Left lung (tissue), 10 donors: Measurements from ENCODE around the gene SOX13. TPM values are rescaled to one million over a fixed set of nuclear protein-coding genes. Genes with fewer than 3 reads are reported as not detected.

Source experiments
- ATAC-seq: fragments of 200-7000 bp; cut with Tn5 transposase; one replicate; pipeline ENCODE4 v1.9.1; 2020; ENCODE audit warnings: moderate library complexity
- DNase-seq, 4 donors: peaks; one replicate each; pipeline ENCODE4 v3.0.0-alpha.2; 2013 to 2020
- H3K27ac ChIP-seq, 2 donors: fragments of 200-600 bp; sonication (generic) in 1 of 2; one replicate each; pipeline versions ENCODE4 v1.5.0 to v1.8.0; 2020 to 2021
- H3K27me3 ChIP-seq, 2 donors: fragments of 200-600 bp; sonication (generic) in 1 of 2; one replicate each; pipeline versions ENCODE4 v1.5.0 to v1.8.0; 2020 to 2021
- H3K36me3 ChIP-seq, 2 donors: fragments of 200-600 bp; sonication (generic) in 1 of 2; one replicate each; pipeline versions ENCODE4 v1.5.0 to v1.8.0; 2020 to 2021
- H3K4me1 ChIP-seq, 2 donors: fragments of 200-600 bp; one replicate each; pipeline ENCODE4 v1.8.0; 2021
- H3K4me3 ChIP-seq, 2 donors: fragments of 200-600 bp; sonication (generic) in 1 of 2; one replicate each; pipeline versions ENCODE4 v1.5.0 to v1.8.0; 2020 to 2021; ENCODE audit warnings: mild to moderate bottlenecking in 1 of 2
- H3K9me3 ChIP-seq, 2 donors: fragments of 200-600 bp; sonication (generic) in 1 of 2; one replicate each; pipeline versions ENCODE4 v1.5.0 to v1.8.0; 2020 to 2021
- intact Hi-C, 2 donors: fragments of 100-400 bp; cut with DNase I; formaldehyde crosslinking; loops; one replicate each; pipeline versions ENCODE4 v1.11.2 to v1.14.2; 2022
- polyA plus RNA-seq, 6 donors: library from polyadenylated mRNA; unstranded; fragments of 120-200 nt; gene quantifications; one replicate each; pipeline ENCODE4 v1.2.1, GENCODE V29; 2013; ENCODE audit not compliant: insufficient read length in 6 of 6
- total RNA-seq, 2 donors: library from RNA; stranded (reverse); fragmentation: NEBNext Ultra II Directional; extraction: Animal tissue kit (Norgen Biotek cat#: 25700); gene quantifications; one replicate each; pipeline ENCODE4 v1.2.1, GENCODE V29; 2021
- TF ChIP-seq, protein P1 (sequence below), 2 donors: fragments of 200-600 bp; sonication (generic) in 1 of 2; IDR thresholded peaks; one replicate each; pipeline versions ENCODE4 v1.5.0 to v1.8.0; 2021; ENCODE audit warnings: antibody characterized with exemption in 2 of 2
- donor health status: DM: no; HTN: yes; CAD: no.
- donor health status: DM: no; HTN: no; CAD: no.

SOX13 gene
- total and polyA plus RNA-seq, 8 donors, result 41.7 to 62.8 (median 49.1) TPM

DNA sequence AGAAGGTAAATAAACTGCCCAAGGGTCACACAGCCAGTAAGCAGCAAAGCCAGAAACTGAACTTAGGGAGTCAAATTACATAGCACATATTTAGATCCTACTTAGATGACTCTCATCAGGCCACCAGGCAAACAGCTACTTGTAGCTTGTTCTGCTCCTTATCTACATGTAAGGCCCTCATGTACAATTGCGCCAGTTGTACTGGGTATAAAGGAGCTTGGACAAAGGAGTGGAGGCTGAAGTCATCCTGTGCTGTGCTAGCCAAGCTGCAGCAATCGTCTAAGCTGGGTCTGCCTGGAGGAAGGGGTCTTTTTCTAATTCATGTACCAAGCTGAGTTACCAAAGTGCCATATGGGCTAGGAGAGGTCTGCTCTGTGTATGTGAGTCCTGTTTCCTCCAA lies 66.2 kb downstream of the SOX13 start:
- no peaks in the 10 kb centered on the region for H3K27me3 ChIP-seq
- TF ChIP-seq, protein P1, sequence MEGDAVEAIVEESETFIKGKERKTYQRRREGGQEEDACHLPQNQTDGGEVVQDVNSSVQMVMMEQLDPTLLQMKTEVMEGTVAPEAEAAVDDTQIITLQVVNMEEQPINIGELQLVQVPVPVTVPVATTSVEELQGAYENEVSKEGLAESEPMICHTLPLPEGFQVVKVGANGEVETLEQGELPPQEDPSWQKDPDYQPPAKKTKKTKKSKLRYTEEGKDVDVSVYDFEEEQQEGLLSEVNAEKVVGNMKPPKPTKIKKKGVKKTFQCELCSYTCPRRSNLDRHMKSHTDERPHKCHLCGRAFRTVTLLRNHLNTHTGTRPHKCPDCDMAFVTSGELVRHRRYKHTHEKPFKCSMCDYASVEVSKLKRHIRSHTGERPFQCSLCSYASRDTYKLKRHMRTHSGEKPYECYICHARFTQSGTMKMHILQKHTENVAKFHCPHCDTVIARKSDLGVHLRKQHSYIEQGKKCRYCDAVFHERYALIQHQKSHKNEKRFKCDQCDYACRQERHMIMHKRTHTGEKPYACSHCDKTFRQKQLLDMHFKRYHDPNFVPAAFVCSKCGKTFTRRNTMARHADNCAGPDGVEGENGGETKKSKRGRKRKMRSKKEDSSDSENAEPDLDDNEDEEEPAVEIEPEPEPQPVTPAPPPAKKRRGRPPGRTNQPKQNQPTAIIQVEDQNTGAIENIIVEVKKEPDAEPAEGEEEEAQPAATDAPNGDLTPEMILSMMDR (IDR thresholded peaks at IDR 0.05), result no peak

DNA sequence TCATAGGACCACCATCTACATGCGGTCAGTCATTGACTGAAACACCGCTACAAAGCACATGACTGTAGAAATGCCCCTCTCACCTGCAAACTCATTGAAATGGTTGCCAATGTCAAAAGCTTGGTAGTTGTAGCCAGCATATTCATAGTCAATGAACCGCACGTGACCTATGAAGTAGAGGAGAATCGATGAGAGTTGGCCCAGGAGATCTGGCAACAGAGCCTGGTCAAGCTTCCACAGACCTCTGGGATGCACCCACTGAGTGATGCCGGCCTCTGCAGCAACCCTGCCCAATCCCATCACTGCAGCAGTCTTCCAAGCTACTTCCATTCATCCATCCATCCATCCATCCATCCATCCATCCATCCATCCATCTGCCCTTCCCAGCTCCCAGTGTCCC lies 67.0 kb downstream of the SOX13 start:
- ATAC-seq (no peak), DNase-seq (no peak)
- TF ChIP-seq, protein P1 (IDR thresholded peaks at IDR 0.05), result no peak
- Histone ChIP-seq H3K36me3 (no peaks in the 10 kb centered on the region), H3K4me1 (no peaks in the 10 kb centered on the region), H3K9me3 (no peaks in the 10 kb centered on the region), H3K4me3 (no peak overlapping the region), H3K27me3 (no peaks in the 10 kb centered on the region), H3K27ac (no peak overlapping the region)
- intact Hi-C loops, result no loop called here

More for the DNA sequence above, 66.2 kb downstream of the SOX13 start:
- H3K36me3 ChIP-seq, result no peaks in the 10 kb centered on the region
- peak; percentile 66 for ATAC-seq
- no peaks in the 10 kb centered on the region for H3K4me1 ChIP-seq
- H3K9me3 ChIP-seq, result no peaks in the 10 kb centered on the region
- H3K27ac ChIP-seq, result no peak overlapping the region
- intact Hi-C loops, result no loop called here
- no peak for DNase-seq
- H3K4me3 ChIP-seq, result no peak overlapping the region

DNA sequence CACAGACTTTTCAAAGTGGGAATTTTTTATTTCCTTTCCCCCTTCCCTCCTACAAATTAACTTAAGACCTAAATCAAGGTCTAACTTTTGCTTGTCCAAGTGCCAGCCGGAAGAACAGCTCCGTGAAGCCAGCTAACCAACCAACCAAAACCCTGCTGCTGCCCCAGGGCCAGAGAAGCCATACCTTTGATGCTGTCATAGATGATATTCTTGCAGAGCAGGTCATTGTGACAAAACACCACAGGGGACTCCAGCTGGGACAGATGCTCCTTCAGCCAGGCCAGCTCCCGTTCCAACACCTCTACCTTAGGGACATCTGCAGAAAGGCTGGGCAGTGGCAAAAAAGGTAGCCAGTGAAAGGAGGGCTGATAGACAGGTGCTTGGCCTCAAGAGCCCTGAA lies 68.2 kb downstream of the SOX13 start:
- no peaks in the 10 kb centered on the region for H3K9me3 ChIP-seq
- intact Hi-C loops, result no loop called here
- no peak overlapping the region for H3K27ac ChIP-seq
- no peaks in the 10 kb centered on the region for H3K27me3 ChIP-seq
- no peaks in the 10 kb centered on the region for H3K4me1 ChIP-seq
- H3K36me3 ChIP-seq, result no peaks in the 10 kb centered on the region
- DNase-seq (no peak), ATAC-seq (no peak)
- H3K4me3 ChIP-seq, result no peak overlapping the region
- TF ChIP-seq, protein P1 (IDR thresholded peaks at IDR 0.05), result no peak

DNA sequence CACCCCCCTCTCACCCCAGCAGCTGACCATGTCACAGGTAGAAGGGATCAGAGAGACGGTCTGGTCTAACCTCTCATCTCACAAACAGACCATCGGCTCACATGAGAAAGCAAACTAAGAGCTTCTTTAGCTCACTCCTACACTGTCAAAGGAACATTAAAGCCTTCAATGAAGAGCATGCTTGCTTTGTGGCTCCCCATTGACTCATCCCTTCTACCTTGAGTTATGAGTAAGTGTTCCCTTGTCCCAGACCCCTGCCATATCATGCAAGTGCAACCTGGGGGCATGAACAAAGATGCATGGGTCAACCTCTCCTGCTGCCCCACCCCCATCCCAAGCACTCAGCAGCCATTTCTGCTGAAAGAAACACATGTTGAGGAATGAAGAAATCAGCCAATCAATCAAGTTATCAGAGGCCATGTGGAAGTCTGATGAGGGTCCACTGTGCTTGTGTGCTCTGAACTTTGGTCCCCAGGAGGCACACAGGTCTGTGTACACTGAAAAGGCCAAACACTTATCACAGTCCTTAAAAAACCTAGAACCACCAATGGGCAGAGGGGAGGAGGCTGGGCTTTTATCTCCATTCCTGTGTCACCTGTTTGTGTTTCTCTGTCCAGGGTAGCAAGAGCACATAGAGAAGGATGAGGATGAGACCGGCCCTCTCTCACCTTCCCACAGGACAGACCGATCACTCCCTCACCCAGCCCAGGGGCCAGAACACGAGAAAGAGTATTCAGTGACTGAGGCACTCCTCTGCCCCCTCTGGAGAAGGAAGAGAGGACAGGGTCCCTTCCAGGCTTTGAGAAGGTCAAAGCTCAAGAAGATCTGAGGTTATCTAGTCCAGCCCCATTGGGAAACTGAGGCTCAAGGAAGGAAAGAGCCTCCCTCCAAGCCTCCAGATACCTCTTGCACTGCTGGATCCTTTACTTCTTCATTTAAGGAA lies 69.4 kb downstream of the SOX13 start:
- no peak overlapping the region for H3K27ac ChIP-seq
- no peaks in the 10 kb centered on the region for H3K9me3 ChIP-seq
- TF ChIP-seq, protein P1 (IDR thresholded peaks at IDR 0.05), result no peak
- no peaks in the 10 kb centered on the region for H3K27me3 ChIP-seq
- H3K4me3 ChIP-seq, result no peak overlapping the region
- no peak for ATAC-seq
- intact Hi-C loops, result no loop called here
- no peak for DNase-seq
- no peaks in the 10 kb centered on the region for H3K4me1 ChIP-seq
- H3K36me3 ChIP-seq, result no peaks in the 10 kb centered on the region

DNA sequence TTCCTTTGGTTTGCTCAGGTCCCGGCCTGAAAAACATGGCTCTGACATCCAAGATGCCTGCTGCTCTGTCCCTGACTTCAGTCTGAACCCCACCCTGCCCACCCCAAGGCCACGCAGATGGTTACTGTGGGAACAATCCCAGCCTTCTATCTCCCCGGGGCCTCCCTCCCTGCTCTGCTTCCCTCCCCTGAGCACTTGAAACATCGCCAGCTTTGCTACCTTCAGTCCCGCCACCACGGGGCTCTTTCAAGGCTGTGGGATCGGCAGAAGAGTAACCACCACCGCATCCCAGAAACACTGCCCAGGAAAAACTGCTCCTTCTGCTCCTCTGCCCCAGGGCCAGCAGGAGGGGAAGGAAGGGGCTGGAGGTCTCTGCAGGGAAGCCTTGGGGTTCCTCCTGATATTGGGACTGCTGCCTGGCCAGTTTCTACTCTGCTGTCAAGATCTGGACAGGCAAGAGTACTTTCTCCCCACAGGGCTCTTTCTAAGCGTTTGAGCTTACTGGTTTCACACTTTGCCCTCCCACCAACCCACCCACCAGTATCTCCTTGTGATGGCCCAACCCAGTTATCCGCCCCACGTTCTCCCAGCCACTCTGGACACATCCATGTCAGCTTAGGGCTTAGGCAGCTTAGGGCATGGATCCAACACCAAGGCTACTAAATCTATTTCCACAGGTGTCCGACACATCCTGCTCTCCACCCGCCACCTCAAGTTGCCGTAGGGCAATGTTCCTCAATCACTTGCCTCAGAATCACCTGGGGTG lies 70.5 kb downstream of the SOX13 start:
- DNase-seq (no peak), ATAC-seq (no peak)
- Histone ChIP-seq H3K27me3 (no peaks in the 10 kb centered on the region), H3K27ac (no peak overlapping the region), H3K9me3 (no peaks in the 10 kb centered on the region), H3K4me1 (no peaks in the 10 kb centered on the region), H3K4me3 (no peak overlapping the region), H3K36me3 (no peaks in the 10 kb centered on the region)
- intact Hi-C loops, result no loop called here
- TF ChIP-seq, protein P1 (IDR thresholded peaks at IDR 0.05), result no peak
